ENCODE measurements around the gene SLC49A4.
A peak's percentile ranks its signal among the peaks of the same experiment; 100 is the strongest.
"Not testable (repeated sequence)": the region's sequence is repeated elsewhere in the genome, so short reads cannot be mapped to it uniquely, and the experiment has no call there.

The SLC49A4 gene

GRCh38 chr3:122794779-122795673 lies at the start of gene SLC49A4:
SLC49A4 (plus strand) TSS chr3:122795069; CDS start chr3:122795193, 124 bp downstream.
- DNase-seq (ENCODE audit: low read depth in 2 of 2) = no peak

- peak; percentile 23 to 26 for DNase-seq (ENCODE audit: low read depth in 2 of 2)
Measured at GRCh38 chr3:122745369-122746021, 49.4 kb upstream of the SLC49A4 start.

- not testable (repeated sequence) for DNase-seq (ENCODE audit: low read depth in 2 of 2)
Measured at GRCh38 chr3:122747295-122747694, 47.6 kb upstream of the SLC49A4 start.

- DNase-seq (ENCODE audit: low read depth in 2 of 2) = no peak
Measured at GRCh38 chr3:122748347-122748746, 46.5 kb upstream of the SLC49A4 start.

GRCh38 chr3:122754929-122755328 lies 39.9 kb upstream of the SLC49A4 start:
- DNase-seq (ENCODE audit: low read depth in 2 of 2) = no peak

GRCh38 chr3:122755491-122755890 lies 39.4 kb upstream of the SLC49A4 start:
- DNase-seq (ENCODE audit: low read depth in 2 of 2) = no peak

GRCh38 chr3:122758877-122759560 lies 35.9 kb upstream of the SLC49A4 start:
- DNase-seq (ENCODE audit: low read depth in 2 of 2) = peak; percentile 29 to 31

GRCh38 chr3:122760453-122761271 lies 34.2 kb upstream of the SLC49A4 start:
- no peak for DNase-seq (ENCODE audit: low read depth in 2 of 2)

- no peak for DNase-seq (ENCODE audit: low read depth in 2 of 2)
Measured at GRCh38 chr3:122766430-122766829, 28.4 kb upstream of the SLC49A4 start.

- no peak for DNase-seq (ENCODE audit: low read depth in 2 of 2)
Measured at GRCh38 chr3:122767540-122768372, 27.1 kb upstream of the SLC49A4 start.

GRCh38 chr3:122770521-122771202 lies 24.2 kb upstream of the SLC49A4 start:
- DNase-seq (ENCODE audit: low read depth in 2 of 2) = no peak

- no peak for DNase-seq (ENCODE audit: low read depth in 2 of 2)
Measured at GRCh38 chr3:122772827-122773226, 22.0 kb upstream of the SLC49A4 start.

GRCh38 chr3:122773944-122774509 lies 20.8 kb upstream of the SLC49A4 start:
- DNase-seq (ENCODE audit: low read depth in 2 of 2) = no peak

- no peak for DNase-seq (ENCODE audit: low read depth in 2 of 2)
Measured at GRCh38 chr3:122774564-122774963, 20.3 kb upstream of the SLC49A4 start.

- DNase-seq (ENCODE audit: low read depth in 2 of 2) = no peak
Measured at GRCh38 chr3:122776675-122777468, 18.0 kb upstream of the SLC49A4 start.

- no peak for DNase-seq (ENCODE audit: low read depth in 2 of 2)
Measured at GRCh38 chr3:122777563-122777962, 17.3 kb upstream of the SLC49A4 start.

GRCh38 chr3:122782804-122783203 lies 12.1 kb upstream of the SLC49A4 start:
- DNase-seq (ENCODE audit: low read depth in 2 of 2) = no peak

GRCh38 chr3:122784436-122784835 lies 10.4 kb upstream of the SLC49A4 start:
- DNase-seq (ENCODE audit: low read depth in 2 of 2) = no peak

GRCh38 chr3:122785231-122785630 lies 9.6 kb upstream of the SLC49A4 start:
- DNase-seq (ENCODE audit: low read depth in 2 of 2) = no peak
